ENCODE results near the gene MYT1. TPM values are rescaled to one million over a fixed set of nuclear protein-coding genes. Genes with fewer than 3 reads are reported as not detected.

MYT1 gene
- total and polyA plus RNA-seq, 9 of the 15 experiments (the other 6 are each of a cell fraction or from before 2014, with no cell fraction given), result 0.02 to 0.12 (median 0.06) TPM; not detected in 4

DNA sequence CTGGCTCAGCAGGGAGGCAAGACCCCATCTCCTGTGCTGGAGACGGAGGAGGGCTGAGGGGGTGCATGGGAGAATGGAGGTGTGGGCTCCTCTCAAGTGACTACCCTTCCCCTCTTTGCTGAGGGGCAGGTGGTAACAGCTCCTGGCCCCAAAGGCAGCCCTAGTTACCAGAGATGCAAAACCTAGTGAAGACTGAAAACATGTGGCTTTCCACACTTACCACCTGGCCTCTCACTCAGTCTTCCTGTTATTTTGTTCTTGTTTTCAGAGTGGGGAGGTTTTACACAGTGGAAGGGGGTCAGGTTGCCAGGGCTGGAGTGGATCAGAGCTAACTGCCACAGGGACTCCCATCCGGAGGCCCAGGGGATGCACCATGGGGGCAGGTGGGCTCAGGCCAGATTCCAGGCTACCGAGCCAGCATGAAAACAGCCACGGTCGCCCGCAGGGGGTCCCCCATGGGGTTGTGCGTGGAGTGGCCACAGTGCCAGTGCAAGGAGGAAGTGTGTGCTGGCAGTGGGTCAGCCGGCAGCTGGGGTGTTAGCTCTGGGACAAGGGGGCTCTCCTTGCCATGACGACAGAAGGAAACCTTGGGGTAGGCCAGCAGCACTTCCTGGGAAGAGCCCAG lies 21.1 kb downstream of the MYT1 start:
- Histone ChIP-seq H4K20me1 (replicated peaks; ENCODE audit: control insufficient read depth, insufficient read depth, low read length) (no peaks in the 10 kb centered on the region), H3K4me2 (ENCODE audit: insufficient read depth, low read length) (no peak overlapping the region), H3K27me3 (ENCODE audit: control insufficient read depth in 2 of 2, insufficient read depth in 2 of 2, low read length in 2 of 2) (peaks cover 59 to 86% of the 10 kb centered on the region in 2 experiments), H3K36me3 (ENCODE audit: control insufficient read depth, insufficient read depth, low read length) (no peaks in the 10 kb centered on the region), H3K9me3 (replicated peaks; ENCODE audit: control insufficient read depth, insufficient read depth, low read depth, low read length) (no peaks in the 10 kb centered on the region), H3K27ac (ENCODE audit: extremely low read depth, low read depth, low read length) (no peak overlapping the region), H3K4me3 (no peak overlapping the region), H3K4me1 (replicated peaks in 1 of 2; ENCODE audit: control insufficient read depth in 2 of 2, insufficient read depth in 2 of 2, low read length in 2 of 2) (peaks cover 0 to 3% of the 10 kb centered on the region in 2 experiments; a peak in 2 of 5 replicates), H3K9me1 (ENCODE audit: control insufficient read depth, insufficient read depth, low read length) (peaks cover 2% of the 10 kb centered on the region), H3K79me2 (ENCODE audit: control insufficient read depth, insufficient read depth, low read length) (no peaks in the 10 kb centered on the region), H3K9ac (ENCODE audit: insufficient read depth in 1 of 2, low read depth in 2 of 2, low read length in 2 of 2) (no peak overlapping the region), H2AFZ (ENCODE audit: low read depth, low read length) (no peak overlapping the region)
- no peak for ATAC-seq
- DNase-seq (ENCODE audit: extremely low read depth in 1 of 4, low spot score in 3 of 4), result no peak
- in situ Hi-C loops (cut with MboI), result no loop called here
- intact Hi-C loops (cut with micrococcal nuclease), result no loop called here
- no TSS peak for BruUV-seq (replicated peaks)
- FAIRE-seq, result no peak
- WGBS (ENCODE audit: insufficient coverage, low coverage, missing lambda C conversion rate), result 0% methylated on average over 8 of the region's 9 CpGs
- ChIA-PET CTCF (ENCODE audit: low intra/inter-chr PET ratio) (no interaction called here), POLR2A (interaction anchor here (0.6 kb wide), 1 partner anchor 42 kb away, joined by 3 read pairs; no protein-coding TSS in a partner anchor)
- TF ChIP-seq, protein P1, sequence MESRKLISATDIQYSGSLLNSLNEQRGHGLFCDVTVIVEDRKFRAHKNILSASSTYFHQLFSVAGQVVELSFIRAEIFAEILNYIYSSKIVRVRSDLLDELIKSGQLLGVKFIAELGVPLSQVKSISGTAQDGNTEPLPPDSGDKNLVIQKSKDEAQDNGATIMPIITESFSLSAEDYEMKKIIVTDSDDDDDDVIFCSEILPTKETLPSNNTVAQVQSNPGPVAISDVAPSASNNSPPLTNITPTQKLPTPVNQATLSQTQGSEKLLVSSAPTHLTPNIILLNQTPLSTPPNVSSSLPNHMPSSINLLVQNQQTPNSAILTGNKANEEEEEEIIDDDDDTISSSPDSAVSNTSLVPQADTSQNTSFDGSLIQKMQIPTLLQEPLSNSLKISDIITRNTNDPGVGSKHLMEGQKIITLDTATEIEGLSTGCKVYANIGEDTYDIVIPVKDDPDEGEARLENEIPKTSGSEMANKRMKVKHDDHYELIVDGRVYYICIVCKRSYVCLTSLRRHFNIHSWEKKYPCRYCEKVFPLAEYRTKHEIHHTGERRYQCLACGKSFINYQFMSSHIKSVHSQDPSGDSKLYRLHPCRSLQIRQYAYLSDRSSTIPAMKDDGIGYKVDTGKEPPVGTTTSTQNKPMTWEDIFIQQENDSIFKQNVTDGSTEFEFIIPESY (CRISPR knock-in tag; IDR thresholded peaks at IDR 0.05), result no peak
- TF ChIP-seq, protein P2, sequence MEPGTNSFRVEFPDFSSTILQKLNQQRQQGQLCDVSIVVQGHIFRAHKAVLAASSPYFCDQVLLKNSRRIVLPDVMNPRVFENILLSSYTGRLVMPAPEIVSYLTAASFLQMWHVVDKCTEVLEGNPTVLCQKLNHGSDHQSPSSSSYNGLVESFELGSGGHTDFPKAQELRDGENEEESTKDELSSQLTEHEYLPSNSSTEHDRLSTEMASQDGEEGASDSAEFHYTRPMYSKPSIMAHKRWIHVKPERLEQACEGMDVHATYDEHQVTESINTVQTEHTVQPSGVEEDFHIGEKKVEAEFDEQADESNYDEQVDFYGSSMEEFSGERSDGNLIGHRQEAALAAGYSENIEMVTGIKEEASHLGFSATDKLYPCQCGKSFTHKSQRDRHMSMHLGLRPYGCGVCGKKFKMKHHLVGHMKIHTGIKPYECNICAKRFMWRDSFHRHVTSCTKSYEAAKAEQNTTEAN (CRISPR knock-in tag; IDR thresholded peaks at IDR 0.05), result no peak
- TF ChIP-seq KLF16 (IDR thresholded peaks at IDR 0.05), result no peak
